Activated CD8-positive, alpha-beta memory T cell treated with anti-CD3 and anti-CD28 coated beads for 48 hours (primary cell): Measurements from ENCODE around the gene GABBR1.

Source experiments
- DNase-seq, 3 experiments: peaks; one replicate each; pipeline ENCODE4 v3.0.0-alpha.2; 2020; ENCODE audit warnings: low read depth in 2 of 3, low spot score in 2 of 3

Gene GABBR1

GRCh38 chr6:29567991-29568390 lies 65.0 kb downstream of the GABBR1 start:
- DNase-seq, result no peak

GRCh38 chr6:29567541-29567940 lies 65.4 kb downstream of the GABBR1 start:
- DNase-seq, result no peak

GRCh38 chr6:29566856-29567255 lies 66.1 kb downstream of the GABBR1 start:
- DNase-seq, result no peak

- DNase-seq, result no peak
These were observed 68.1 kb downstream of the GABBR1 start for GRCh38 chr6:29564875-29565274.

- DNase-seq, result no peak
These were observed 69.5 kb downstream of the GABBR1 start for GRCh38 chr6:29563435-29563965.

GRCh38 chr6:29561606-29562181 lies 71.3 kb downstream of the GABBR1 start:
- DNase-seq, result no peak

GRCh38 chr6:29561091-29561490 lies 71.9 kb downstream of the GABBR1 start:
- DNase-seq, result no peak

GRCh38 chr6:29559524-29560287 lies 73.3 kb downstream of the GABBR1 start, which contains the start of gene UBD:
Gene UBD (minus strand): TSS chr6:29559732. CDS start chr6:29559701, 31 bp downstream.
- DNase-seq, result no peak

- DNase-seq, result no peak
These were observed 74.4 kb downstream of the GABBR1 start for GRCh38 chr6:29558439-29559079.

GRCh38 chr6:29557320-29557719 lies 75.7 kb downstream of the GABBR1 start:
- DNase-seq, result no peak

- no peak for DNase-seq
These were observed 78.2 kb downstream of the GABBR1 start for GRCh38 chr6:29554764-29555163.

GRCh38 chr6:29553268-29554057 lies 79.5 kb downstream of the GABBR1 start:
- no peak for DNase-seq

- DNase-seq, result no peak
These were observed 80.4 kb downstream of the GABBR1 start for GRCh38 chr6:29552512-29553051.

GRCh38 chr6:29547573-29547972 lies 85.4 kb downstream of the GABBR1 start:
- no peak for DNase-seq

- no peak for DNase-seq
These were observed 95.1 kb downstream of the GABBR1 start for GRCh38 chr6:29537714-29538403.

GRCh38 chr6:29532320-29532951 lies 100.5 kb downstream of the GABBR1 start:
- no peak for DNase-seq

GRCh38 chr6:29531668-29532067 lies 101.3 kb downstream of the GABBR1 start:
- DNase-seq, result no peak

GRCh38 chr6:29530671-29531310 lies 102.2 kb downstream of the GABBR1 start:
- DNase-seq, result no peak

GRCh38 chr6:29529956-29530355 lies 103.0 kb downstream of the GABBR1 start:
- DNase-seq, result no peak
